ENCODE measurements around the gene ABI3.
"Not testable (repeated sequence)": the region's sequence is repeated elsewhere in the genome, so short reads cannot be mapped to it uniquely, and the experiment has no call there.

Gene ABI3

GRCh38 chr17:49258394-49258793, 47.9 kb downstream of the ABI3 start:
- DNase-seq = no peak

GRCh38 chr17:49259663-49260010, 49.1 kb downstream of the ABI3 start:
- no peak for DNase-seq

- peak in 1 of 2 experiments; percentile 4 for DNase-seq
These were observed 49.7 kb downstream of the ABI3 start for GRCh38 chr17:49260011-49260816.

GRCh38 chr17:49260817-49261291, 50.3 kb downstream of the ABI3 start:
- no peak for DNase-seq

GRCh38 chr17:49261540-49261939, 51.0 kb downstream of the ABI3 start:
- not testable (repeated sequence) for DNase-seq

GRCh38 chr17:49266233-49266632, 55.7 kb downstream of the ABI3 start:
- no peak for DNase-seq

GRCh38 chr17:49267912-49268311, 57.4 kb downstream of the ABI3 start:
- no peak for DNase-seq

- no peak for DNase-seq
These were observed 58.8 kb downstream of the ABI3 start for GRCh38 chr17:49269356-49269755.

Data from NCI-H187 (cell line).